Pancreas (tissue), 10 donors: ENCODE data around the gene AMMECR1. TPM values are rescaled to one million over a fixed set of nuclear protein-coding genes. Genes with fewer than 3 reads are reported as not detected.

ENCODE experiments used
- ATAC-seq, 4 donors: fragments of 200-7000 bp; cut with Tn5 transposase; one replicate each; pipeline versions ENCODE4 v1.8.0 to v1.9.1; 2020; ENCODE audit warnings: mild to moderate bottlenecking in 4 of 4, moderate library complexity in 4 of 4
- DNase-seq, 6 donors: peaks; one replicate each; pipeline ENCODE4 v3.0.0-alpha.2; 2020
- FAIRE-seq: peaks from 2 replicates; lab custom pipeline; 2012; peaks lifted over from hg19 to GRCh38; lab: Jason Lieb, UNC
- H3K27ac ChIP-seq, 4 donors: fragments of 200-600 bp; sonication (generic); 1 replicate in 3 of 4; 2 replicates in 1 of 4; pipeline versions ENCODE4 v1.5.0 to v1.8.0; 2020
- H3K27me3 ChIP-seq, 4 donors: fragments of 200-600 bp; one replicate each; pipeline ENCODE4 v1.8.0; 2021
- H3K36me3 ChIP-seq, 3 donors: fragments of 200-600 bp; sonication (generic) in 1 of 3; one replicate each; pipeline versions ENCODE4 v1.5.0 to v1.8.0; 2020 to 2021
- H3K4me1 ChIP-seq, 3 donors: fragments of 200-600 bp; one replicate each; pipeline ENCODE4 v1.8.0; 2021
- H3K4me3 ChIP-seq, 4 donors: fragments of 200-600 bp; sonication (generic) in 2 of 4; one replicate each; pipeline versions ENCODE4 v1.5.0 to v1.8.0; 2020 to 2021
- H3K9me3 ChIP-seq, 4 donors: fragments of 200-600 bp; one replicate each; pipeline ENCODE4 v1.8.0; 2021
- WGBS, 2 donors: extraction: QIAGEN DNeasy Blood & Tissue Kit; methylation state at CpG; one replicate each; pipeline ENCODE4 v1.1.7; 2013; 5-methylcytosine and 5-hydroxymethylcytosine counted together
- intact Hi-C, 3 donors: fragments of 100-400 bp; cut with DNase I; formaldehyde crosslinking; loops; one replicate each; pipeline versions ENCODE4 v1.11.1 to v1.14.2; 2022
- polyA plus RNA-seq, 2 donors: library from polyadenylated mRNA; stranded (reverse); fragments of 200-250 nt; gene quantifications; one replicate each; pipeline ENCODE4 v1.2.3, GENCODE V29; 2013
- total RNA-seq, 6 donors: library from RNA; stranded (reverse); fragmentation: NEBNext Ultra II Directional in 4 of 6; extraction: Animal tissue kit (Norgen Biotek cat#: 25700) in 4 of 6; gene quantifications; one replicate each; pipeline versions ENCODE4 v1.2.1 to v1.2.4, GENCODE V29; 2021 to 2023
- TF ChIP-seq, protein P1 (sequence below), 4 donors: fragments of 200-600 bp; sonication (generic) in 3 of 4; IDR thresholded peaks; one replicate each; pipeline versions ENCODE4 v1.5.0 to v1.8.0; 2021; ENCODE audit warnings: antibody characterized with exemption in 4 of 4
- donor health status: healthy with polysubstance abuse.
- donor health status: DM: no; HTN: no; CAD: no; lungs with moderate emphysema.
- donor health status: DM: no; HTN: no; CAD: no.
- donor health status: control.
- donor health status: control.
- donor health status: Bipolar disorder and iron deficiency.
- donor health status: DM: yes; HTN: yes; CAD: no.
- donor health status: DM: no; HTN: no; CAD: no.
- donor health status: DM: no; HTN: no; CAD: no.
- donor health status: DM: yes; HTN: yes; CAD: no.

The AMMECR1 gene
- total and polyA plus RNA-seq, 8 donors: 1.4 to 4.1 (median 1.9) TPM

DNA sequence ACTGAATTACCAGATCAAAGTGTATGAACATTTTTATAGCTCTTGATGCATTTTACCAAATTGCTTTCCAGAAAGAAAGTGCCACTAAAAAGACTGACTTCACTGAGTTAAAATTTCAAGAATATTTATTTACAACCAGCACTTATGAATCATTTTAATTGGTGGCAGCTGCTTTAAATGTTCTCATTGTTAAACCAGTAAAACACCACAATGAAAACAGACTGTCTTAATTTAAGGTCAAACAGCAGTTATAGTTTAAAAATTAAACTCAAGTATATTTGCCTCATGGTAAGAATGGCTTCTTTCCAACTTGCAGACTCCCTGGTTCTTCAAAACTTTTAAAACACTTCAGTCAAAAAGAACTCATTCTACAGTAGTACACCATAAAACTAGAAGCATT is 36.9 kb downstream of the AMMECR1 start:
- intact Hi-C loops: no loop called here
- peak in 2 of 4 donors; percentile 58 to 71 for ATAC-seq

DNA sequence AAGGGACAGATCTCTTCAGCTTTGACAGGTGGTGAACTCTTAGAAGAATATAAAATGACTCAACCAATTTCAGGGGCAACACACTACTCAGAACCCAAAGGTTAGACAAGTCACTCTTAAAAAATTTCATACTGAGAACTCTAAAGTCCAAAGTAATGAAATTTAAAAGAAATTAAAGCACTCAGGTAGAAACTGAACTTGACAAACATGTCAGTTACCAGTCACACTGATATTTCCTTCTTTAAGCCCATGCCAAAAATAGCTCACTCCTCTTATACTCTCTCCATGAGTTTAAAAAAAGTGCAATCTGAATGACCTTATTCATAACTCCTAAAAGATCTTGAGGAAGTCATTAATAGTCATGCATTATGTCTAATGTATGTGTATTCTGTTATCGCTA is 40.3 kb downstream of the AMMECR1 start:
- 63 to 79% methylated on average over 1 of the region's 1 CpG for WGBS, 2 donors
- no peaks in the 10 kb centered on the region for H3K9me3 ChIP-seq
- H3K4me1 ChIP-seq: peaks cover 7 to 22% (median 12%) of the 10 kb centered on the region in 3 donors
- H3K4me3 ChIP-seq: no peak overlapping the region
- no peak for ATAC-seq
- no peaks in the 10 kb centered on the region for H3K36me3 ChIP-seq
- no peak for DNase-seq
- intact Hi-C loops: no loop called here
- FAIRE-seq: no peak
- H3K27me3 ChIP-seq: no peaks in the 10 kb centered on the region
- TF ChIP-seq, protein P1, sequence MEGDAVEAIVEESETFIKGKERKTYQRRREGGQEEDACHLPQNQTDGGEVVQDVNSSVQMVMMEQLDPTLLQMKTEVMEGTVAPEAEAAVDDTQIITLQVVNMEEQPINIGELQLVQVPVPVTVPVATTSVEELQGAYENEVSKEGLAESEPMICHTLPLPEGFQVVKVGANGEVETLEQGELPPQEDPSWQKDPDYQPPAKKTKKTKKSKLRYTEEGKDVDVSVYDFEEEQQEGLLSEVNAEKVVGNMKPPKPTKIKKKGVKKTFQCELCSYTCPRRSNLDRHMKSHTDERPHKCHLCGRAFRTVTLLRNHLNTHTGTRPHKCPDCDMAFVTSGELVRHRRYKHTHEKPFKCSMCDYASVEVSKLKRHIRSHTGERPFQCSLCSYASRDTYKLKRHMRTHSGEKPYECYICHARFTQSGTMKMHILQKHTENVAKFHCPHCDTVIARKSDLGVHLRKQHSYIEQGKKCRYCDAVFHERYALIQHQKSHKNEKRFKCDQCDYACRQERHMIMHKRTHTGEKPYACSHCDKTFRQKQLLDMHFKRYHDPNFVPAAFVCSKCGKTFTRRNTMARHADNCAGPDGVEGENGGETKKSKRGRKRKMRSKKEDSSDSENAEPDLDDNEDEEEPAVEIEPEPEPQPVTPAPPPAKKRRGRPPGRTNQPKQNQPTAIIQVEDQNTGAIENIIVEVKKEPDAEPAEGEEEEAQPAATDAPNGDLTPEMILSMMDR (IDR thresholded peaks at IDR 0.05): no peak
- H3K27ac ChIP-seq: no peak overlapping the region

More for the DNA sequence above, 36.9 kb downstream of the AMMECR1 start:
- Histone ChIP-seq H3K36me3 (no peaks in the 10 kb centered on the region), H3K4me1 (peaks cover 7 to 22% (median 12%) of the 10 kb centered on the region in 3 donors), H3K4me3 (no peak overlapping the region), H3K9me3 (no peaks in the 10 kb centered on the region), H3K27me3 (no peaks in the 10 kb centered on the region), H3K27ac (no peak overlapping the region)
- DNase-seq: no peak
- peak; percentile 93 for FAIRE-seq
- TF ChIP-seq, protein P1 (IDR thresholded peaks at IDR 0.05): no peak

DNA sequence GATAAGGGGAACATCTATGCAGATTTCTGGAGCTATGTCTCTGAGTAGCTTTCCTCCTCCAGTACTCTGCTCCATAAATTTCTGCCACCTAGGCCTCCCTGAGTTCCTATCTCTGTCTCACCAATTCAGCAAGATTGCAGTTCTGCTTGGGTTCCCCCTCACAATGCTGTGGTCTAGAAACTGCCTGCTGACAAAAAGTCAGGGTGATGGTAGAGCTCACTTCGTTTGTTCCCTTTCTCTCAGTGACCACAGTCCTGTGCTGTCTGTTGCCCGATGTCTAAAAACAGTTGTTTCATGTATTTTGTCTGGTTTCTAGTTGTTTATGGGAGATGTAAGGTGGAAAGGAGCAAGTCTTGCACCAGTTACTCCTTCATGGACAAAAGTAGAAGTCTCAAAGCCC is 41.1 kb downstream of the AMMECR1 start:
- intact Hi-C loops: no loop called here
- H3K4me3 ChIP-seq: no peak overlapping the region
- WGBS, 2 donors: 64 to 86% methylated on average over 2 of the region's 2 CpGs
- H3K36me3 ChIP-seq: no peaks in the 10 kb centered on the region
- no peaks in the 10 kb centered on the region for H3K9me3 ChIP-seq
- no peak for FAIRE-seq
- TF ChIP-seq, protein P1 (IDR thresholded peaks at IDR 0.05): no peak
- no peaks in the 10 kb centered on the region for H3K27me3 ChIP-seq
- peak in 1 of 4 donors; percentile 25 for ATAC-seq
- H3K27ac ChIP-seq: no peak overlapping the region
- H3K4me1 ChIP-seq: peaks cover 7 to 22% (median 12%) of the 10 kb centered on the region in 3 donors
- DNase-seq: no peak

DNA sequence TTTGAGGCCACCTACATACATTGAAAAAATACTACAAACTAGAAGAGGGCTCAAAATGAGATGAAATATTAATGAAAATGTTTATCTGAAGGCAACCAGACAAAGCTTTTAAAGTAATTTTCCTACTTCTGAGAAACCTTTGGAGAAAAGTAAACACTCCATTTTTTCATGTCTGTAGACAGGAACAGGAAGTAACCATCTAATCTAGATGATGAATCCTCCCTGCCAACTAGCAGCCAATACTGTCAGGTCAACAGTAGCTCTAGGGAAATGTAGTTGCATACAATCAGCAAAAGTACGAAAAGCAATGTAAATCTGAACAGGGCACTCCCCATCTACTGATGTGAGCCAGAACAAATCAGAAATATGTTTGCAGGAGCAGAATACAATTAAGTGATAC is 49.0 kb downstream of the AMMECR1 start:
- Histone ChIP-seq H3K27me3 (no peaks in the 10 kb centered on the region), H3K27ac (no peak overlapping the region), H3K4me3 (no peak overlapping the region), H3K4me1 (no peaks in the 10 kb centered on the region), H3K9me3 (no peaks in the 10 kb centered on the region), H3K36me3 (no peaks in the 10 kb centered on the region)
- TF ChIP-seq, protein P1 (IDR thresholded peaks at IDR 0.05): no peak
- no peak for DNase-seq
- no peak for FAIRE-seq
- intact Hi-C loops: no loop called here
- peak in 2 of 4 donors; percentile 30 to 51 for ATAC-seq
- WGBS, 2 donors: 48 to 60% methylated on average over 1 of the region's 1 CpG

DNA sequence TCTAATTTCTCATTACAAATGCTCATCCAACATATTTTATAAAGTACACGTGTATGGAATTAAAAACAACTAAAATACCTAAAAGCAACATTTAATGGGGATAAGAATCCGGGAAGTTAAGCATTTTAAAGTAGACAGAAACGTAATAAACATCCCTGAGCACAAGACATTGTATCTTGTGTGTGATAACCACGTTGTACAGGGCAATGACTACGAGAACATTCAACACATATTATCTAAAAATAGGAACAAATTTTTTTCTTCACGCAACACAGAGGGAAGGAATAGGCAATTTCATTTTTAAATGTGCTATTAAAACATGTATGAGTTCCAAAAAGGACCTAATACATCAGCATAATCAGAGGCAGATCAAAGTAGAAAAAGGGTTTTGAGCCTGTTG is 49.5 kb downstream of the AMMECR1 start:
- TF ChIP-seq, protein P1 (IDR thresholded peaks at IDR 0.05): no peak
- Histone ChIP-seq H3K27me3 (no peaks in the 10 kb centered on the region), H3K27ac (no peak overlapping the region), H3K4me3 (no peak overlapping the region), H3K36me3 (no peaks in the 10 kb centered on the region), H3K4me1 (no peaks in the 10 kb centered on the region), H3K9me3 (no peaks in the 10 kb centered on the region)
- DNase-seq (no peak), ATAC-seq (no peak), FAIRE-seq (no peak)
- WGBS, 2 donors: 50 to 78% methylated on average over 6 of the region's 6 CpGs
- intact Hi-C loops: no loop called here
